OCI-LY7 (cell line): ENCODE data around the gene GALNT10.

ENCODE experiments used
- CTCF ChIP-seq: fragments of 200-600 bp; sonication (generic); conservative IDR thresholded peaks from 2 replicates; pipeline ENCODE4 v1.5.1; 2014; ENCODE audit warnings: mild to moderate bottlenecking, antibody characterized with exemption, low read length, moderate library complexity, mixed read lengths
- EZH2phosphoT487 ChIP-seq: fragments of 200-600 bp; sonication (generic); IDR thresholded peaks from 2 replicates; pipeline ENCODE4 v1.6.1; 2018; ENCODE audit warnings: low read depth, borderline replicate concordance, mild to moderate bottlenecking, mixed run types, antibody characterized with exemption, low read length, moderate library complexity, mixed read lengths

- TF ChIP-seq CTCF (no peak), EZH2phosphoT487 (no peak)
Measured at GRCh38 chr5:154143211-154143641, 47.3 kb upstream of the GALNT10 start.
